GM12878 (cell line): Measurements from ENCODE around the gene NXPE1.

Experiments
- CEBPB ChIP-seq, 2 experiments: fragments of 150-350 bp in 1 of 2; IDR thresholded peaks; 2 replicates each; pipeline ENCODE4 v1.6.1; 2012 to 2014; ENCODE audit warnings: low read depth in 2 of 2, low read length in 2 of 2, borderline replicate concordance in 1 of 2, inconsistent platforms in 1 of 2
- CTCF ChIP-seq, 3 experiments: IDR thresholded peaks in 2 of 3; conservative IDR thresholded peaks in 1 of 3; 2 replicates each; pipeline ENCODE4 v1.5.1; 2011; ENCODE audit warnings: low read depth in 3 of 3, low read length in 3 of 3, mild to moderate bottlenecking in 3 of 3, control low read depth in 2 of 3, moderate library complexity in 2 of 3, inconsistent platforms in 1 of 3, mixed read lengths in 1 of 3; ENCODE audit not compliant: control insufficient read depth in 2 of 3, insufficient read depth in 1 of 3; ENCODE audit errors: extremely low read depth in 1 of 3
- HDAC6 ChIP-seq: fragments of 200-600 bp; sonication (generic); IDR thresholded peaks from one replicate; pipeline ENCODE4 v1.8.0; 2017; ENCODE audit warnings: antibody characterized with exemption; ENCODE audit not compliant: unreplicated experiment
- JUND ChIP-seq: IDR thresholded peaks from 2 replicates; pipeline ENCODE4 v1.6.1; 2012; ENCODE audit warnings: low read depth, mild to moderate bottlenecking, low read length, improper control_type of control experiment, moderate library complexity
- KDM1A ChIP-seq: fragments of 200-600 bp; sonication (generic); IDR thresholded peaks from 2 replicates; pipeline ENCODE4 v1.6.1; 2016; ENCODE audit warnings: borderline replicate concordance
- POLR2A ChIP-seq: IDR thresholded peaks from 2 replicates; pipeline ENCODE4 v1.6.1; 2011; ENCODE audit warnings: low read depth, mild to moderate bottlenecking, low read length
- POLR2AphosphoS5 ChIP-seq: IDR thresholded peaks from 2 replicates; pipeline ENCODE4 v1.6.1; 2011; ENCODE audit warnings: mild to moderate bottlenecking, low read length, inconsistent platforms
- RAD21 ChIP-seq: IDR thresholded peaks from 2 replicates; pipeline ENCODE4 v1.6.1; 2011; ENCODE audit warnings: mild to moderate bottlenecking, low read depth, low read length, moderate library complexity; ENCODE audit not compliant: insufficient read depth
- RBBP5 ChIP-seq: fragments of 200-600 bp; sonication (generic); conservative IDR thresholded peaks from 2 replicates; pipeline ENCODE4 v1.6.1; 2016
- REST ChIP-seq: IDR thresholded peaks from 2 replicates; pipeline ENCODE4 v1.6.1; 2012; ENCODE audit warnings: mild to moderate bottlenecking, low read depth, low read length
- USF1 ChIP-seq: IDR thresholded peaks from 2 replicates; pipeline ENCODE4 v1.6.1; 2011; ENCODE audit warnings: borderline replicate concordance, low read depth, mild to moderate bottlenecking, moderate library complexity, mixed read lengths, low read length; ENCODE audit not compliant: insufficient read depth; ENCODE audit errors: extremely low read length
- USF2 ChIP-seq: IDR thresholded peaks from 2 replicates; pipeline ENCODE4 v1.6.1; 2011; ENCODE audit warnings: low read depth, low read length, improper control_type of control experiment, borderline replicate concordance
- ZNF274 ChIP-seq: IDR thresholded peaks from one replicate; pipeline ENCODE4 v1.8.0; 2011; ENCODE audit not compliant: insufficient read length, insufficient read depth

- TF ChIP-seq CTCF (IDR thresholded peaks at IDR 0.05 in 2 of 3, conservative IDR thresholded peaks at IDR 0.05 in 1 of 3; ENCODE audit: control insufficient read depth in 2 of 3, extremely low read depth in 1 of 3, insufficient read depth in 1 of 3, low read depth in 3 of 3, low read length in 3 of 3) (no peak), RBBP5 (no peak), RAD21 (no peak), USF2 (no peak), CEBPB (IDR thresholded peaks at IDR 0.05; ENCODE audit: borderline replicate concordance in 1 of 2, low read depth in 2 of 2, low read length in 2 of 2) (no peak), JUND (no peak), POLR2AphosphoS5 (no peak), REST (no peak), ZNF274 (no peak), USF1 (no peak), HDAC6 (no peak), KDM1A (no peak), POLR2A (no peak)
Observed at GRCh38 chr11:114551060-114551459, 8.6 kb downstream of the NXPE1 start.
